DOHH2 (cell line): Measurements from ENCODE around the gene SLC2A6.

Source experiments
- H3F3A ChIP-seq: fragments of 200-600 bp; sonication (generic), shearing (Covaris generic); 2 replicates; pipeline ENCODE4 v1.6.0; 2016; ENCODE audit warnings: antibody characterized with exemption, mild to moderate bottlenecking; ENCODE audit not compliant: control insufficient read depth, insufficient read depth
- H3K27ac ChIP-seq: fragments of 200-600 bp; sonication (generic); 2 replicates; pipeline ENCODE4 v1.5.1; 2014; ENCODE audit warnings: low read depth, mild to moderate bottlenecking, low read length, moderate library complexity
- H3K27me3 ChIP-seq: fragments of 200-600 bp; sonication (generic); 2 replicates; pipeline ENCODE4 v1.6.1; 2014; ENCODE audit warnings: mild to moderate bottlenecking, low read length, mixed read lengths; ENCODE audit not compliant: control insufficient read depth
- H3K36me3 ChIP-seq: fragments of 200-600 bp; sonication (generic); 2 replicates; pipeline ENCODE4 v1.6.1; 2014; ENCODE audit warnings: mild to moderate bottlenecking, low read length, moderate library complexity, mixed read lengths; ENCODE audit not compliant: control insufficient read depth
- H3K4me1 ChIP-seq: fragments of 200-600 bp; sonication (generic); 2 replicates; pipeline ENCODE4 v1.6.1; 2014; ENCODE audit warnings: mild to moderate bottlenecking, low read length, mixed read lengths; ENCODE audit not compliant: control insufficient read depth
- H3K4me2 ChIP-seq: fragments of 200-600 bp; sonication (generic); 2 replicates; pipeline ENCODE4 v1.6.0; 2014; ENCODE audit warnings: mild to moderate bottlenecking, low read length, moderate library complexity
- H3K4me3 ChIP-seq: fragments of 200-600 bp; sonication (generic); 2 replicates; pipeline ENCODE4 v1.5.1; 2014; ENCODE audit warnings: mild to moderate bottlenecking, low read length, mixed read lengths
- H3K79me2 ChIP-seq: fragments of 200-600 bp; sonication (generic); 2 replicates; pipeline ENCODE4 v1.6.1; 2014; ENCODE audit warnings: mild to moderate bottlenecking, low read length, mixed read lengths; ENCODE audit not compliant: control insufficient read depth
- H3K9me2 ChIP-seq: fragments of 200-600 bp; sonication (generic); replicated peaks from 2 replicates; pipeline ENCODE4 v1.6.1; 2014; ENCODE audit warnings: mild to moderate bottlenecking, low read length, mixed read lengths; ENCODE audit not compliant: control insufficient read depth
- H3K9me3 ChIP-seq: fragments of 200-600 bp; sonication (generic); 2 replicates; pipeline ENCODE4 v1.6.1; 2014; ENCODE audit warnings: antibody characterized with exemption, low read length, mixed read lengths; ENCODE audit not compliant: control insufficient read depth, insufficient read depth
- H4K20me1 ChIP-seq: fragments of 200-600 bp; sonication (generic); 2 replicates; pipeline ENCODE4 v1.6.0; 2014; ENCODE audit warnings: low read depth, mild to moderate bottlenecking, antibody characterized with exemption, low read length, moderate library complexity; ENCODE audit not compliant: control insufficient read depth, insufficient read depth
- CTCF ChIP-seq: fragments of 200-600 bp; sonication (generic); IDR thresholded peaks from one replicate; pipeline ENCODE4 v1.5.1; 2014; ENCODE audit warnings: antibody characterized with exemption, mild to moderate bottlenecking, low read depth, low read length; ENCODE audit not compliant: poor library complexity, severe bottlenecking
- EZH2phosphoT487 ChIP-seq: fragments of 200-600 bp; sonication (generic); IDR thresholded peaks from 2 replicates; pipeline ENCODE4 v1.6.1; 2017; ENCODE audit warnings: borderline replicate concordance, mild to moderate bottlenecking, antibody characterized with exemption, low read length, moderate library complexity, mixed read lengths

The SLC2A6 gene

GRCh38 chr9:133526721-133527321 lies 47.9 kb upstream of the SLC2A6 start:
- no peaks in the 10 kb centered on the region for H3K79me2 ChIP-seq
- no peaks in the 10 kb centered on the region for H3K9me3 ChIP-seq
- H3K27me3 ChIP-seq = peaks cover 3% of the 10 kb centered on the region
- H3K4me3 ChIP-seq = no peak overlapping the region
- no peak overlapping the region for H3K4me2 ChIP-seq
- no peaks in the 10 kb centered on the region for H4K20me1 ChIP-seq
- H3K4me1 ChIP-seq = no peaks in the 10 kb centered on the region
- TF ChIP-seq CTCF (no peak), EZH2phosphoT487 (no peak)
- H3F3A ChIP-seq = no peaks in the 10 kb centered on the region
- no peak overlapping the region for H3K27ac ChIP-seq
- H3K9me2 ChIP-seq = no peaks in the 10 kb centered on the region
- no peaks in the 10 kb centered on the region for H3K36me3 ChIP-seq

GRCh38 chr9:133525677-133526076 lies 46.8 kb upstream of the SLC2A6 start:
- Histone ChIP-seq H4K20me1 (no peaks in the 10 kb centered on the region), H3K36me3 (no peaks in the 10 kb centered on the region), H3K9me2 (no peaks in the 10 kb centered on the region), H3K9me3 (no peaks in the 10 kb centered on the region), H3K27ac (no peak overlapping the region), H3F3A (no peaks in the 10 kb centered on the region), H3K4me2 (no peak overlapping the region), H3K79me2 (no peaks in the 10 kb centered on the region), H3K4me1 (no peaks in the 10 kb centered on the region), H3K4me3 (no peak overlapping the region), H3K27me3 (peaks cover 3% of the 10 kb centered on the region)
- TF ChIP-seq CTCF (no peak), EZH2phosphoT487 (no peak)

GRCh38 chr9:133524679-133525228 lies 45.9 kb upstream of the SLC2A6 start, which contains the start of gene MYMK:
Gene MYMK, minus strand, starts transcription at chr9:133524959. Its CDS starts 115 bp downstream, at chr9:133524844.
- Histone ChIP-seq H3F3A (no peaks in the 10 kb centered on the region), H3K9me3 (no peaks in the 10 kb centered on the region), H4K20me1 (no peaks in the 10 kb centered on the region), H3K36me3 (no peaks in the 10 kb centered on the region), H3K4me3 (no peak within 1 kb of the TSS), H3K27me3 (peaks cover 3% of the 10 kb centered on the region), H3K4me1 (no peaks in the 10 kb centered on the region), H3K27ac (no peak within 1 kb of the TSS), H3K9me2 (no peaks in the 10 kb centered on the region), H3K79me2 (no peaks in the 10 kb centered on the region), H3K4me2 (no peak within 1 kb of the TSS)
- TF ChIP-seq CTCF = no peak
- TF ChIP-seq EZH2phosphoT487 = no peak
